ENCODE data around the gene PIK3AP1. TPM values are rescaled to one million over a fixed set of nuclear protein-coding genes. Genes with fewer than 3 reads are reported as not detected.

The PIK3AP1 gene
- polyA plus RNA-seq, 3 donors from 2014 or later: 87.4 to 186 (median 98.3) TPM

DNA sequence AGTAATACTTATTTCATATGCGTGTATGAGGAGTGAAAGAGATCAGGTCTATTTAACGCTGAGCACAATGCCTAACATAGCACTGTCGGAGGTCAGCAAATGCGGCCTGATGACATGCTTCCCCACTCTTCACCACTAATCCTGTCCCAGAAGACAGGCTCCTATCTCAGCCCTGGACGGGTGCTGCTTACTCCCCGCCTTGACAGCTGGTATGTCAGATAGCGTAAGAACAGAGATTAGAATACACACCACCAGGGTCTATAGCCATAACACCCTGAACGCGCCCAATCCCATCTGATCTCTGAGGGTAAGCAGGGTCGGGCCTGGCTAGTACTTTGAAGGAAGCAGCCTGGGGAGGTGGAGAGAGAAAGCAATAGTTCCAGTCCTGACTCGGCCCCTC is 101.2 kb downstream of the PIK3AP1 start:
- Mint-ChIP-seq H3K4me3 (no peak overlapping the region), H3K27ac (no peak overlapping the region), H3K4me1 (peaks cover 2 to 12% of the 10 kb centered on the region in 2 donors), H3K36me3 (peaks cover 21 to 67% (median 31%) of the 10 kb centered on the region in 3 donors), H3K9me3 (no peaks in the 10 kb centered on the region), H3K27me3 (ENCODE audit: low read depth in 3 of 3) (peaks cover 0 to 4% (median 2%) of the 10 kb centered on the region in 3 donors)
- DNase-seq: no peak

DNA sequence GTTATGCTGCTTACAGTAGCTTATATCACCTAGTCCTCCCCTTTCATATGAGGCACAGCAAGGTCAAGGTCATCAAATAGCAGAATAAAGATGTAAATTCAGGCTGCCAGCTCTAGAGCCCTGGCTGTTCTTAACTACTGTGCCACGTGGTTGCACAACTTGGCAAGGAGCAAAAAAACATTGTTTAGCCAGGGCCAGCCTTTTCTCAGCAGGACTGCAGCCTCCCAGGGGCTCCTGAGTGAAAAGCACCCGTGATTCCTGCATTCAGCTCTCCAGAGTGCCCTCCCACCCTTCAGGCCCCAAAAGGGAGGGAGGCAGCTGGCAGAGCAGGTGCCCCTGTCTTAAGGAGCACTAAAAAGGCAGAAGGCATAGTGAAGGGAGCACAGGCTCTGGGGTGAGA is 101.7 kb downstream of the PIK3AP1 start:
- Mint-ChIP-seq H3K9me3 (no peaks in the 10 kb centered on the region), H3K27me3 (ENCODE audit: low read depth in 3 of 3) (peaks cover 0 to 3% (median 2%) of the 10 kb centered on the region in 3 donors), H3K4me1 (peaks cover 2 to 7% of the 10 kb centered on the region in 2 donors), H3K36me3 (peaks cover 23 to 65% (median 32%) of the 10 kb centered on the region in 3 donors), H3K4me3 (no peak overlapping the region), H3K27ac (no peak overlapping the region)
- DNase-seq: no peak

DNA sequence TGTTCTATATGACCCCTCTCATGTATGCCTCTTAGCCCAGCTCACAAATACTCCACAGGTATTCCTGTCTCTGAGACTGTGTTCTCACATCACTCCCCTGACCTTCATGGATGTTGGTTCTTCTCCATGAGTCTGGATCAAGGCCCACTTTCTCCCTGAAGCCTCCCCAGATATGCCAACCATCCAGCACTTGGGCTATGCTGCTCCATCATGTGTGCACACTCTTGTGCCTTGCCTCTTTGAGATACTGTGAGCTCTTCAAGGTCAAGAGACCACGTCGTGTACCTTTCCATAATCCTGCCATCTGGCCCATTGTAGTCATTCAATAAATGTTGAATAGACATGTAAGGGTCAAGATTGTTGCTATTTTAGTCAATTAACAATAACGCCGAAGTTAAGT is 103.4 kb downstream of the PIK3AP1 start:
- H3K4me1 Mint-ChIP-seq: peaks cover 2 to 5% of the 10 kb centered on the region in 2 donors
- peaks cover 0 to 4% (median 2%) of the 10 kb centered on the region in 3 donors for H3K27me3 Mint-ChIP-seq (ENCODE audit: low read depth in 3 of 3)
- no peaks in the 10 kb centered on the region for H3K9me3 Mint-ChIP-seq
- no peak for DNase-seq
- H3K36me3 Mint-ChIP-seq: peaks cover 23 to 64% (median 29%) of the 10 kb centered on the region in 3 donors
- H3K4me3 Mint-ChIP-seq: no peak overlapping the region
- H3K27ac Mint-ChIP-seq: peak overlapping the region in 5 of 6 donors; percentile 16 to 78 (median 24)

DNA sequence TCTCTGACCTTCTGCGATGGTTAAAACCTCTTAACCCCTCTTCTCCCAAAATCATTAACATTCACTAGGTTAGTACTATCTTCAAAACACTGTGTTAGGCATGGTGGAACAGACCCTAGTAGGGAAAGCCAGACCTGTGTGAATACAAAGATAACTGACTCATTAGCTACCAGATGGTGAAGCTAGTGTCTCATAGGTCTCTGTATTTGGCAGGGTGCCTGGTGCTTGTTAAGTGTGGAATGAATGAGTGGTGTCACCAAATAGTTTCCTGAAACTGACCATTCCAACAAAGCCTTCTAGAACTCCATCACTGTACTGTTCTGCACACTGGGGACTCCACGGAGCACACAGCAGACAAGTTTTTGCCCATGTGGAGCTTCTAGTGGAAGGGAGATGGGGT is 105.8 kb downstream of the PIK3AP1 start:
- DNase-seq: no peak
- Mint-ChIP-seq H3K27me3 (ENCODE audit: low read depth in 3 of 3) (peaks cover 0 to 4% (median 2%) of the 10 kb centered on the region in 3 donors), H3K27ac (peak overlapping the region in 3 of 6 donors; percentile 3 to 69 (median 34)), H3K36me3 (peaks cover 20 to 50% (median 26%) of the 10 kb centered on the region in 3 donors), H3K4me3 (no peak overlapping the region), H3K4me1 (peaks cover 15 to 29% of the 10 kb centered on the region in 2 donors), H3K9me3 (no peaks in the 10 kb centered on the region)

DNA sequence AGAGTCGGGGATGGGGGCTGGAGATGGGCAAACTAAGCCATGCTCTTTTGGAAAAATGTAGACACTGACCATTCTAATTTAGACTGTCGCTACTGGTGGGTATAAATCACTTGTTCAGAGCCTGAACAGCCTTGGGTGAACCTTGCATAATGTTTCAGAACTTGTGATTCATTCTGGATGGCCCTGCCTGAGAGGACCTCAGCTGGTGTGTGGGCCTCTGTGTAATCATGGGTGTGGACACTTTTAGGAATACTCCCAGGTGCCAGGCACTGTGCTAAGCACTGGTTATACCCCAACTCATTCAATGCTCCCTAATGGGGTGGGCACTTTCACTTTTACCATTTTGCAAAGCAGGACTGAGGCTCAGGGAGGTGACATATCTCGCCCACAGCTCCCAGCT is 106.7 kb downstream of the PIK3AP1 start:
- no peak for DNase-seq
- H3K4me1 Mint-ChIP-seq: peaks cover 15 to 31% of the 10 kb centered on the region in 2 donors
- H3K27ac Mint-ChIP-seq: peak overlapping the region in 2 of 6 donors; percentile 29 to 42
- H3K27me3 Mint-ChIP-seq (ENCODE audit: low read depth in 3 of 3): peaks cover 0 to 4% (median 2%) of the 10 kb centered on the region in 3 donors
- no peak overlapping the region for H3K4me3 Mint-ChIP-seq
- H3K36me3 Mint-ChIP-seq: peaks cover 20 to 55% (median 26%) of the 10 kb centered on the region in 3 donors
- no peaks in the 10 kb centered on the region for H3K9me3 Mint-ChIP-seq

DNA sequence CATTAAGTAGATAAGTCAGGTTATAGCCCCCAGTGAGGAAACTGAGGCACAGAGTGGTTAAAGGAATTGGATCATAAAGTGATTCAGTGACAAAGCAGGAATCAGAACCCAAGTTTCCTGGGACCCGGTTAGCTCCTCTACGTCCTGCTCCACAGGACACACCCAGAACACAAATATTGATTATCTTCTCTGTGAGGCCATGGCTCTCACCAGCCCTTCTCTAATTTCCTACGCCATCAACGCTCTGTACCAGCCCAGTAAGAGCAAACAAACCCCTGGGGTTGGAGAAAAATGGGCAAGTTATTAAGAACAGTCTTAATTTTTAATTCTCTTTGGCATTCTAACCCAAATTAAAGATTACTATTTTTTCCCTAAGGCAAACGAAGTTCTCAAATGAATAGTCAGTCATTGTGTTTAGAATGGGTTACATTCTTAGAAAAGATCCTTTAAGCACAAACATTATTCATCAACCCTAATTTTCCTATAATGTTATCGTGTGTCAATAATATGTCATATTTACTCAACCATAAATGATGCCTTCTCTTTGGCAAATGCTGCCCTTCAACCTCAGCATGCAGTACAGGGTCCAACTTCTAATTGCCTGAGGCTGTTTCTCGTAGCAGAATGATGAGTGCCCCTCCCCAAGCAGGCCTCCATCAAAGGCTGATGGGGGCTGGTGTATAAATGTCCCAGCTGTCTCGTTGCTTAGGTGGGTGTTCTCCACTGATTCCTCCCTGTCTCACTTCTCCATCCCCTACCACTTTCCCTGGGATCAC is 108.1 kb downstream of the PIK3AP1 start:
- H3K36me3 Mint-ChIP-seq: peaks cover 27 to 58% (median 29%) of the 10 kb centered on the region in 3 donors
- no peak overlapping the region for H3K4me3 Mint-ChIP-seq
- H3K9me3 Mint-ChIP-seq: no peaks in the 10 kb centered on the region
- peaks cover 15 to 31% of the 10 kb centered on the region in 2 donors for H3K4me1 Mint-ChIP-seq
- DNase-seq: no peak
- peaks cover 0 to 2% (median 0%) of the 10 kb centered on the region in 3 donors for H3K27me3 Mint-ChIP-seq (ENCODE audit: low read depth in 3 of 3)
- H3K27ac Mint-ChIP-seq: peak overlapping the region in 4 of 6 donors; percentile 46 to 82 (median 73)

DNA sequence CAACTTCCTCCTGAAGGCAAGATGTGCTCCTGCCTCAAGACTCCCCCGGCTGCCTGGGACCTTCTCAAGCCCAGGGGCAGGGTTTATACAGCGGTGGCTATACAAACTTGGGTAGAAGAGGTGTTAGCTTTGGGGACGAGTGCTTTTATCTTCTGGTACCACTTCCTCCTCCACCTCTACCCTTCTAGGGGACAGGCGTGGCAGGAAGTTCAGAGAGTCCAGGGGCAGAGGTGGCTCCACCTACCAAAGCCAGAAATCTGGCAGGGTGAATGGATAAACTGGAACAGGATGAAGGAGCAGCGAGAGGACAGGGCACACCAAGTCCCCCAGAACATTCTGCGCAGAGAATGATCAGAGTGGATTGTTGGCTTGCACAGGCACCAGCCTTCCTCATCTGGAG is 109.5 kb downstream of the PIK3AP1 start:
- peaks cover 0 to 2% (median 0%) of the 10 kb centered on the region in 3 donors for H3K27me3 Mint-ChIP-seq (ENCODE audit: low read depth in 3 of 3)

DNA sequence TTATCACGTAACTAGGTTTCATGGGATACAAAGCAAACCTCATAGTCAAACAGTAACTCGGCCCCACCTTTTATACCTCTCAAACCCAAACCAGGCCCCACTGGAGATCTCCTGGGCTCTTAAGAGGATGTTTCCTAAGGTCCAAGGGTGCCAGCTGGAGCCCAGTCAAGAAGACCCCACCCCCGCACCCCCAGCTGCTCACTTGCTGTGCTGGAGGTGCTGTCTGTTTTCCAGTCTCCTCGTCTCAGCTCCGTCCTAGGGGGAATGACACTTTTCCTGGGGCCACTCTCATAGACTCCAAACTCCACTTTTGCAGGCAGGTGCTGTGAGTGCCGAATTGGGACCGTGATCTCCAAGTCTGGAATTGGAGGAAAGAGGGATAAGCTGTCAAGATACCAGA is 110.8 kb downstream of the PIK3AP1 start:
- peaks cover 17 to 26% of the 10 kb centered on the region in 2 donors for H3K4me1 Mint-ChIP-seq
- no peak overlapping the region for H3K4me3 Mint-ChIP-seq
- H3K27ac Mint-ChIP-seq: peak overlapping the region in 5 of 6 donors; percentile 24 to 84 (median 76)
- no peak for DNase-seq
- H3K36me3 Mint-ChIP-seq: peaks cover 21 to 47% (median 24%) of the 10 kb centered on the region in 3 donors
- no peaks in the 10 kb centered on the region for H3K9me3 Mint-ChIP-seq
- peaks cover 0 to 2% (median 0%) of the 10 kb centered on the region in 3 donors for H3K27me3 Mint-ChIP-seq (ENCODE audit: low read depth in 3 of 3)

More for the DNA sequence above, 109.5 kb downstream of the PIK3AP1 start:
- Mint-ChIP-seq H3K9me3 (no peaks in the 10 kb centered on the region), H3K27ac (peak overlapping the region; percentile 76 to 84 (median 80)), H3K36me3 (peaks cover 30 to 55% (median 31%) of the 10 kb centered on the region in 3 donors), H3K4me1 (peaks cover 17 to 31% of the 10 kb centered on the region in 2 donors), H3K4me3 (no peak overlapping the region)
- peak; percentile 22 to 46 (median 25) for DNase-seq

DNA sequence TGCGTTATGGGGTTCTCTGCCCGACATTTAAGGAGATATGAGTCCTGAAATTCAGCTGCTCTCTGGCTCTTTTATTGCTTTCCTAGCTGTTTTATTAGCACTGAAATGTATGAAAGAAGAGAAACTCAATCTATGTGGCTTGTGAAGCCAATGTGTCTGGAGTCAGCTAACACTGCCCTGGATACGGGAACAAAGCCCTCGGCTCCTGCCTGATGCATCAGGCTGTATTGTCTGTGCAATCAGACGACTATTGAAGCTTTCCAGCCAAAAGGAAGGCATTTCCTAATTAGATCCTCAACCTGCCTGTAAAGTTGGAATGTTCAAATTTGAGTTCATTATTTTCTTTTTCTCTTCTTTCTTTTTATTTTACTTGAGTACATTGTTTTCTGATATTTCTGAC is 111.5 kb downstream of the PIK3AP1 start:
- Mint-ChIP-seq H3K4me3 (no peak overlapping the region), H3K36me3 (peaks cover 14 to 40% (median 19%) of the 10 kb centered on the region in 3 donors), H3K4me1 (peaks cover 17 to 26% of the 10 kb centered on the region in 2 donors), H3K27me3 (ENCODE audit: low read depth in 3 of 3) (peaks cover 0 to 2% (median 0%) of the 10 kb centered on the region in 3 donors), H3K27ac (peak overlapping the region in 3 of 6 donors; percentile 25 to 69 (median 60)), H3K9me3 (no peaks in the 10 kb centered on the region)
- no peak for DNase-seq

DNA sequence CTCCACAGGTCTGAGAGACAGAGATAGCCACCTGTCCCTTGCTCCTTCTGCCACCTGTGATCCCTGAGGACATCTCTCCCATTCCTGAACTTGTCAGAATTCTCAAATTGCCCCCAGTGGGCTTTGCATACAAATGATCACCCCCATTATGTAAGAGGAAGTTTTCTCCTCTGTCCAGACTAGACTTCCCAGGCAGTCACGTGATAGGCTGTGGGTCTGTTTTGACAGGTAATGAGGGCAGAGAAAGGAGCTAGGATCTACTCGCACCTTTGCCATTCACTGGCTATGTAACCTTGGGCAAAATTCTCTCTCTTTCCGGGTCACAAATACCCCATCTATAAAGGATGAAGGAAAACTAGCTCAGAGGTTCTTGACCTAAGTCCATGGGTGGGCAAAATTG is 112.1 kb downstream of the PIK3AP1 start:
- H3K36me3 Mint-ChIP-seq: peaks cover 14 to 46% (median 19%) of the 10 kb centered on the region in 3 donors
- no peak for DNase-seq
- H3K9me3 Mint-ChIP-seq: no peaks in the 10 kb centered on the region
- H3K4me1 Mint-ChIP-seq: peaks cover 17 to 26% of the 10 kb centered on the region in 2 donors
- H3K27ac Mint-ChIP-seq: peak overlapping the region in 3 of 6 donors; percentile 18 to 53 (median 20)
- H3K27me3 Mint-ChIP-seq (ENCODE audit: low read depth in 3 of 3): peaks cover 0 to 2% (median 0%) of the 10 kb centered on the region in 3 donors
- no peak overlapping the region for H3K4me3 Mint-ChIP-seq

DNA sequence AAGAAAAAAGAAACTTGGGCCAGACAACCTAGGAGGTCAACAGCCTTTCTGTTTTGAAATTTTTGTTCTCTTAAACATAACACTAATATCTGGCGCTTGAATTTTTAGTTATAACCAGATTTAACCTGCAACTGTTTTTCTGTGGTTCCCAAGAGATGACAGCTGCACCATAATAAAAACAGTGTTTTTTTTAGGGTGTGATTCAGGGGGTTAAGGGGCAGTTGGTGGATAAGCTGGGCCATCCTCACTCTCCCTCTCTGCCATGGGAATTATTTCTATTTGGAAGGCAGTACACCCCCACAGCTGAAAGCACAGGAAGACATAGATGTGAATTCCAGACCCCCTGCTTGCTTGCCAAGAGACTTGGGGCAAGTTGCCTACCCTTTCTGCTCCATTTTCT is 113.4 kb downstream of the PIK3AP1 start:
- Mint-ChIP-seq H3K9me3 (no peaks in the 10 kb centered on the region), H3K4me3 (no peak overlapping the region), H3K27me3 (ENCODE audit: low read depth in 3 of 3) (no peaks in the 10 kb centered on the region), H3K27ac (no peak overlapping the region), H3K36me3 (peaks cover 18 to 47% (median 23%) of the 10 kb centered on the region in 3 donors), H3K4me1 (peaks cover 17 to 26% of the 10 kb centered on the region in 2 donors)
- DNase-seq: no peak

DNA sequence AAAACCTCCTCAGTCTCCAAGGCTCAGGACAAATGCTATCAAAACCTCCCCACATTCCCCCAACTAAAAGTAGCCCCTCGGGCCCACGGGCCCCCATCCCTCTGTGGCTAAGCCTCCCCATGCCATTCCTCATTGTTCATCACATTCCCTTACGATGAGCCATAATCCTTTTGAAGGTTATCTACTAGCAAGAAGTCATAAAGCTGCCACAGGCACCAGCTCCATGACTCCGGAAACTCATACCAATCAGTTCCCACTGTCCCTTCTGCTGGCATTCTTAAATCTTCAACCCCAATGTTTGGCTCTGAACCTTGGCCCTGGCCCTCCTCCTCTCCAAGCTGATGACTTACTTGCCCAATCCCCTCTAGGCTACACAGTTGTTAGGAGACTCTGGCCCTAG is 114.1 kb downstream of the PIK3AP1 start:
- no peak for DNase-seq
- peak overlapping the region in 4 of 6 donors; percentile 22 to 67 (median 55) for H3K27ac Mint-ChIP-seq
- H3K4me1 Mint-ChIP-seq: peaks cover 16 to 19% of the 10 kb centered on the region in 2 donors
- no peaks in the 10 kb centered on the region for H3K9me3 Mint-ChIP-seq
- H3K4me3 Mint-ChIP-seq: no peak overlapping the region
- no peaks in the 10 kb centered on the region for H3K27me3 Mint-ChIP-seq (ENCODE audit: low read depth in 3 of 3)
- peaks cover 18 to 47% (median 23%) of the 10 kb centered on the region in 3 donors for H3K36me3 Mint-ChIP-seq

DNA sequence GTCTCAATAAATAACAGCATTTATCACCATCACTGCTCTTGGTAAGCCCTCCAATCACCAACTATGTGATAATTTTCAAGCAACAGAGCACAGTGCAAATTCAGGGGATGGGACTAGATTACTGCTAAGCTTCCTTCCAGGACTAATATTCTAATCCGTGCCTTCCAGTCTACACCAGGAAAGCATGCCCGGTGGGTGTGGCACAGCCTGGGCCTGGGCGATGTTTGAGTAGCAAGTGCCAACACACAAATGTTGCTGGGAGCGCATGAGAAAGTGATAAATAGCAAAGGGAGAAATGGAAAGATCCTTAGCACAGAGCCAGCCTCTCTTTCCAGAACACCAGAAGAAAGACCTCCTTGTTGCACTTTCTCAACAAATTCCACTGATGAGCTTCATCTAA is 120.0 kb downstream of the PIK3AP1 start:
- Mint-ChIP-seq H3K27me3 (ENCODE audit: low read depth in 3 of 3) (peaks cover 0 to 2% (median 0%) of the 10 kb centered on the region in 3 donors), H3K27ac (no peak overlapping the region), H3K4me1 (no peaks in the 10 kb centered on the region), H3K36me3 (peaks cover 13 to 16% (median 16%) of the 10 kb centered on the region in 3 donors), H3K4me3 (no peak overlapping the region), H3K9me3 (no peaks in the 10 kb centered on the region)
- no peak for DNase-seq

DNA sequence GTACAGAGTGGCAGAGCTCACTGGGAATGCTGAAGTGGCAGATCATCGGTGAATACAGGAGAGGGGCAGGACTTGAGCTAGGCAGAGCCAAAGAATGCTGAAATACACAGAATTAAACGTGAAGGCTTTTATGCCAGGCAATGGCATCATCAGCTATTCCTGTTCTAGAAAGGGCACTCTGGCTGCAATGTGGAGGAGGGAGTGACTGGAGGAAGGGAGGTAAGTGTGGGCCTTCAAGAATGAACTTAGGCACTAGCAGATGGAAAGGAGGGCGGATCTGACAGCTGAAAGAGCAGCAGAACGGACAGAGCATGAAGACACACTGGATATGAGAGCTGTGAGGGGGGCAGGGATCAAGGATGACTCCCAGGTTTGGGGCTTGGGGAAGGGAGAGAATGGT is 121.5 kb downstream of the PIK3AP1 start:
- Mint-ChIP-seq H3K27ac (no peak overlapping the region), H3K4me3 (no peak overlapping the region), H3K9me3 (no peaks in the 10 kb centered on the region), H3K4me1 (no peaks in the 10 kb centered on the region), H3K27me3 (ENCODE audit: low read depth in 3 of 3) (peaks cover 0 to 2% (median 0%) of the 10 kb centered on the region in 3 donors), H3K36me3 (peaks cover 19 to 25% (median 23%) of the 10 kb centered on the region in 3 donors)
- DNase-seq: no peak

Measured in immature natural killer cell (primary cell).